Measurements from ENCODE around the gene CFAP77. TPM values are rescaled to one million over a fixed set of nuclear protein-coding genes. Genes with fewer than 3 reads are reported as not detected.

The CFAP77 gene
- polyA plus RNA-seq, 1 of the 3 experiments (the other 2 are of a cell fraction): 1.1 TPM

GRCh38 chr9:132485393-132485792 is 75.4 kb downstream of the CFAP77 start:
- peaks cover 6% of the 10 kb centered on the region; the same call in 1 of the 2 replicates for H3K27me3 ChIP-seq (ENCODE audit: insufficient read depth)
- H3K4me3 ChIP-seq (ENCODE audit: low read depth in 2 of 2, low read length in 1 of 2): no peak overlapping the region
- DNase-seq: no peak
- ChIA-PET CTCF (interaction anchor here (0.6 to 2.1 kb wide), 3 partner anchors 14 to 74 kb away, joined by 3 to 8 read pairs (median 6); no protein-coding TSS in a partner anchor), POLR2A (no interaction called here)
- no peaks in the 10 kb centered on the region for H3K79me2 ChIP-seq (ENCODE audit: insufficient read depth)
- no peak overlapping the region for H3K9ac ChIP-seq
- peaks cover 0 to 12% of the 10 kb centered on the region in 2 experiments; a peak in 1 of 4 replicates for H3K4me1 ChIP-seq (ENCODE audit: control insufficient read depth in 1 of 2, insufficient read depth in 2 of 2, low read depth in 1 of 2, low read length in 1 of 2)
- WGBS (ENCODE audit: low lambda C conversion rate): 75% methylated on average over 14 of the region's 14 CpGs
- no peaks in the 10 kb centered on the region for H3K9me3 ChIP-seq
- H2AFZ ChIP-seq (ENCODE audit: low read depth): no peak overlapping the region
- no peak overlapping the region for H3K4me2 ChIP-seq
- no peaks in the 10 kb centered on the region for H3K9me2 ChIP-seq
- H3F3A ChIP-seq (replicated peaks; ENCODE audit: insufficient read depth): no peaks in the 10 kb centered on the region
- H3K36me3 ChIP-seq (replicated peaks in 1 of 2; ENCODE audit: control insufficient read depth in 1 of 2, insufficient read depth in 2 of 2, low read length in 1 of 2): no peaks in the 10 kb centered on the region
- no peak overlapping the region for H3K27ac ChIP-seq (ENCODE audit: low read depth in 2 of 2, low read length in 1 of 2)
- no peaks in the 10 kb centered on the region for H4K20me1 ChIP-seq (ENCODE audit: insufficient read depth)
- TF ChIP-seq CHD2 (IDR thresholded peaks at IDR 0.05; ENCODE audit: low read length, partially characterized antibody) (no peak), USF2 (IDR thresholded peaks at IDR 0.05; ENCODE audit: borderline replicate concordance, low read depth, low read length) (no peak), JUND (IDR thresholded peaks at IDR 0.05) (no peak), TEAD4 (IDR thresholded peaks at IDR 0.05; ENCODE audit: borderline replicate concordance, insufficient read depth) (no peak), RFX5 (IDR thresholded peaks at IDR 0.05; ENCODE audit: low read length) (no peak), RAD21 (IDR thresholded peaks at IDR 0.05; ENCODE audit: low read length) (no peak), MXI1 (IDR thresholded peaks at IDR 0.05; ENCODE audit: low read depth, low read length) (no peak), REST (IDR thresholded peaks at IDR 0.05; ENCODE audit: low read depth, low read length) (no peak), RXRA (IDR thresholded peaks at IDR 0.05; ENCODE audit: borderline replicate concordance, low read depth) (no peak), IRF3 (IDR thresholded peaks at IDR 0.05; ENCODE audit: low read depth, low read length) (no peak), NFIC (IDR thresholded peaks at IDR 0.05; ENCODE audit: borderline replicate concordance) (no peak), TCF12 (IDR thresholded peaks at IDR 0.05) (no peak), MEF2A (IDR thresholded peaks at IDR 0.05; ENCODE audit: borderline replicate concordance, low read depth) (no peak)
- TF ChIP-seq, protein P1, sequence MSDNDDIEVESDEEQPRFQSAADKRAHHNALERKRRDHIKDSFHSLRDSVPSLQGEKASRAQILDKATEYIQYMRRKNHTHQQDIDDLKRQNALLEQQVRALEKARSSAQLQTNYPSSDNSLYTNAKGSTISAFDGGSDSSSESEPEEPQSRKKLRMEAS (IDR thresholded peaks at IDR 0.05; ENCODE audit: low read depth): no peak
- TF ChIP-seq, protein P2, sequence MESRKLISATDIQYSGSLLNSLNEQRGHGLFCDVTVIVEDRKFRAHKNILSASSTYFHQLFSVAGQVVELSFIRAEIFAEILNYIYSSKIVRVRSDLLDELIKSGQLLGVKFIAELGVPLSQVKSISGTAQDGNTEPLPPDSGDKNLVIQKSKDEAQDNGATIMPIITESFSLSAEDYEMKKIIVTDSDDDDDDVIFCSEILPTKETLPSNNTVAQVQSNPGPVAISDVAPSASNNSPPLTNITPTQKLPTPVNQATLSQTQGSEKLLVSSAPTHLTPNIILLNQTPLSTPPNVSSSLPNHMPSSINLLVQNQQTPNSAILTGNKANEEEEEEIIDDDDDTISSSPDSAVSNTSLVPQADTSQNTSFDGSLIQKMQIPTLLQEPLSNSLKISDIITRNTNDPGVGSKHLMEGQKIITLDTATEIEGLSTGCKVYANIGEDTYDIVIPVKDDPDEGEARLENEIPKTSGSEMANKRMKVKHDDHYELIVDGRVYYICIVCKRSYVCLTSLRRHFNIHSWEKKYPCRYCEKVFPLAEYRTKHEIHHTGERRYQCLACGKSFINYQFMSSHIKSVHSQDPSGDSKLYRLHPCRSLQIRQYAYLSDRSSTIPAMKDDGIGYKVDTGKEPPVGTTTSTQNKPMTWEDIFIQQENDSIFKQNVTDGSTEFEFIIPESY (IDR thresholded peaks at IDR 0.05; ENCODE audit: borderline replicate concordance, low read depth): no peak
